Activated CD4-positive, alpha-beta T cell treated with anti-CD3 and anti-CD28 coated beads, Interleukin-10, Interleukin-2, amounts not matched to agents 100 ng/mL and 50 ng/mL, durations not matched to agents 16 hours and 8 hours (primary cell): Measurements from ENCODE around the gene HMGCR.

Experiments used
- DNase-seq: peaks from one replicate; pipeline ENCODE4 v3.0.0-alpha.2; 2020

Gene HMGCR

GRCh38 chr5:75341934-75342333 lies 4.9 kb downstream of the HMGCR start:
- DNase-seq = no peak

GRCh38 chr5:75342836-75343235 lies 5.8 kb downstream of the HMGCR start:
- no peak for DNase-seq

GRCh38 chr5:75348241-75348640 lies 11.2 kb downstream of the HMGCR start:
- no peak for DNase-seq

- no peak for DNase-seq
Observed at GRCh38 chr5:75349663-75350062, 12.6 kb downstream of the HMGCR start.

GRCh38 chr5:75351139-75351926 lies 14.3 kb downstream of the HMGCR start:
- peak; percentile 52 for DNase-seq

- DNase-seq = no peak
Observed at GRCh38 chr5:75355236-75355635, 18.2 kb downstream of the HMGCR start.

- no peak for DNase-seq
Observed at GRCh38 chr5:75356719-75357118, 19.7 kb downstream of the HMGCR start.

- no peak for DNase-seq
Observed at GRCh38 chr5:75358117-75358516, 21.1 kb downstream of the HMGCR start.

GRCh38 chr5:75361310-75361709 lies 24.3 kb downstream of the HMGCR start:
- no peak for DNase-seq

- DNase-seq = no peak
Observed at GRCh38 chr5:75362474-75362975, 25.5 kb downstream of the HMGCR start.

GRCh38 chr5:75363111-75363510 lies 26.1 kb downstream of the HMGCR start:
- no peak for DNase-seq

- DNase-seq = no peak
Observed at GRCh38 chr5:75363726-75364495, 26.9 kb downstream of the HMGCR start.

GRCh38 chr5:75364571-75365280 lies 27.7 kb downstream of the HMGCR start:
- DNase-seq = no peak

GRCh38 chr5:75365740-75366139 lies 28.7 kb downstream of the HMGCR start:
- DNase-seq = no peak

- DNase-seq = peak; percentile 22
Observed at GRCh38 chr5:75366787-75367186, 29.8 kb downstream of the HMGCR start.

- no peak for DNase-seq
Observed at GRCh38 chr5:75367401-75367800, 30.4 kb downstream of the HMGCR start.

GRCh38 chr5:75368391-75368790 lies 31.4 kb downstream of the HMGCR start:
- DNase-seq = no peak

GRCh38 chr5:75373862-75374261 lies 36.8 kb downstream of the HMGCR start:
- no peak for DNase-seq

- DNase-seq = no peak
Observed at GRCh38 chr5:75374394-75374814, 37.4 kb downstream of the HMGCR start.

GRCh38 chr5:75375414-75375813 lies 38.4 kb downstream of the HMGCR start:
- no peak for DNase-seq

GRCh38 chr5:75380099-75380498 lies 43.1 kb downstream of the HMGCR start:
- DNase-seq = no peak

- no peak for DNase-seq
Observed at GRCh38 chr5:75381456-75381855, 44.4 kb downstream of the HMGCR start.

- no peak for DNase-seq
Observed at GRCh38 chr5:75384218-75384617, 47.2 kb downstream of the HMGCR start.
